Neural progenitor cell (in vitro differentiated cells): Measurements from ENCODE around the gene MRPL32. TPM values are rescaled to one million over a fixed set of nuclear protein-coding genes. Genes with fewer than 3 reads are reported as not detected.

Experiments
- DNase-seq: peaks from one replicate; pipeline ENCODE4 v3.0.0-alpha.2; 2016; ENCODE audit warnings: low spot score
- H2AFZ ChIP-seq: fragments of 200-600 bp; sonication (generic); replicated peaks from 2 replicates; pipeline ENCODE4 v1.6.1; 2016; ENCODE audit warnings: antibody characterized with exemption
- H3F3A ChIP-seq: fragments of 200-600 bp; sonication (generic); 2 replicates; pipeline ENCODE4 v1.6.1; 2016; ENCODE audit warnings: antibody characterized with exemption, low read depth
- H3K27ac ChIP-seq: fragments of 200-600 bp; sonication (generic); 2 replicates; pipeline ENCODE4 v1.5.1; 2016; ENCODE audit warnings: mild to moderate bottlenecking
- H3K27me3 ChIP-seq: fragments of 200-600 bp; sonication (generic); 2 replicates; pipeline ENCODE4 v1.6.1; 2016; ENCODE audit warnings: mild to moderate bottlenecking, moderate library complexity
- H3K36me3 ChIP-seq: fragments of 200-600 bp; sonication (generic); 2 replicates; pipeline ENCODE4 v1.5.1; 2016
- H3K4me1 ChIP-seq: fragments of 200-600 bp; sonication (generic); 2 replicates; pipeline ENCODE4 v1.6.1; 2016; ENCODE audit warnings: mixed run types
- H3K4me2 ChIP-seq: fragments of 200-600 bp; sonication (generic); 2 replicates; pipeline ENCODE4 v1.6.1; 2016
- H3K4me3 ChIP-seq: fragments of 200-600 bp; sonication (generic); 2 replicates; pipeline ENCODE4 v1.5.1; 2016
- H3K79me2 ChIP-seq: fragments of 200-600 bp; sonication (generic); 2 replicates; pipeline ENCODE4 v1.6.1; 2016; ENCODE audit warnings: low read depth
- H3K9ac ChIP-seq: fragments of 200-600 bp; sonication (generic); 2 replicates; pipeline ENCODE4 v1.6.1; 2016
- H3K9me3 ChIP-seq: fragments of 200-600 bp; sonication (generic); 2 replicates; pipeline ENCODE4 v1.5.1; 2016; ENCODE audit warnings: low read depth
- H4K20me1 ChIP-seq: fragments of 200-600 bp; sonication (generic); 2 replicates; pipeline ENCODE4 v1.6.1; 2016; ENCODE audit warnings: low read depth
- H3K27ac Mint-ChIP-seq: 3 replicates; pipeline ENCODE4 v1.8.0; 2021; ENCODE audit warnings: mixed read lengths
- H3K27me3 Mint-ChIP-seq: 2 replicates; pipeline ENCODE4 v1.8.0; 2022; ENCODE audit warnings: low read depth, mild to moderate bottlenecking, inconsistent platforms, moderate library complexity, mixed read lengths; ENCODE audit not compliant: insufficient read depth
- H3K36me3 Mint-ChIP-seq: 3 replicates; pipeline ENCODE4 v1.8.0; 2021; ENCODE audit warnings: mixed read lengths
- H3K4me1 Mint-ChIP-seq: 3 replicates; pipeline ENCODE4 v1.8.0; 2021; ENCODE audit warnings: mixed read lengths
- H3K4me3 Mint-ChIP-seq: 3 replicates; pipeline ENCODE4 v1.8.0; 2021; ENCODE audit warnings: mild to moderate bottlenecking, moderate library complexity, mixed read lengths
- H3K9me3 Mint-ChIP-seq: 3 replicates; pipeline ENCODE4 v1.8.0; 2020; ENCODE audit warnings: mixed read lengths
- EZH2 ChIP-seq: fragments of 200-600 bp; sonication (generic); IDR thresholded peaks from 2 replicates; pipeline ENCODE4 v1.6.1; 2017; ENCODE audit warnings: antibody characterized with exemption, mild to moderate bottlenecking, moderate library complexity
- EZH2phosphoT487 ChIP-seq: fragments of 200-600 bp; sonication (generic); IDR thresholded peaks from 2 replicates; pipeline ENCODE4 v1.6.1; 2017; ENCODE audit warnings: antibody characterized with exemption
- total RNA-seq: library from RNA; depleted of rRNA; stranded (reverse); fragments of >200 nt; gene quantifications from 2 replicates; pipeline ENCODE4 v1.2.3, GENCODE V29; 2015; ENCODE audit warnings: low replicate concordance
- TF ChIP-seq, protein P1 (sequence below): fragments of 200-600 bp; sonication (generic); IDR thresholded peaks from 2 replicates; pipeline ENCODE4 v1.5.1; 2017; ENCODE audit warnings: antibody characterized with exemption, mild to moderate bottlenecking

The MRPL32 gene
- total RNA-seq, 1 donor from 2014 or later = 133 TPM

DNA sequence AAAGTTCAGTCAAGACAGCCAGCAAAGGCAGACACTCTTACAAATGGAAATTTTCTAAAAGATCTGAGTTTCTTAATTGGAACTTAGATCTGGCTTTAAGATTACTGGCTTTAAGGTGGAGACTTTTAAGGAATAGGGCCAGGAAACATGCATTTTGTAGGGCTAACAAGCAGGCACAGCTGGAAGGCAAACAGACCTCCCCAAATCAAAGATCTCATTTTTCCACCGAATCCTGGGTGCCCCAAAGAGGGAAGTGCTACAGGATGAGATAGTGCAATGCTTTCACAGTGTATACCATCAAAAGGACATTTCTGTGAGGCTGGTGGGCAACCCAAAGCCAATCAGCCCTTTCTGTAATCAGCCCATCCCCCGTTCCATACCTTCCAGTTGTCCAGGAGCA, 27.4 kb downstream of the MRPL32 start:
- H3K36me3 ChIP-seq = peaks cover 8% of the 10 kb centered on the region
- no peak overlapping the region for H3K27ac Mint-ChIP-seq
- DNase-seq = no peak
- no peaks in the 10 kb centered on the region for H3K4me1 Mint-ChIP-seq
- no peak for TF ChIP-seq EZH2
- no peak for TF ChIP-seq EZH2phosphoT487
- TF ChIP-seq, protein P1, sequence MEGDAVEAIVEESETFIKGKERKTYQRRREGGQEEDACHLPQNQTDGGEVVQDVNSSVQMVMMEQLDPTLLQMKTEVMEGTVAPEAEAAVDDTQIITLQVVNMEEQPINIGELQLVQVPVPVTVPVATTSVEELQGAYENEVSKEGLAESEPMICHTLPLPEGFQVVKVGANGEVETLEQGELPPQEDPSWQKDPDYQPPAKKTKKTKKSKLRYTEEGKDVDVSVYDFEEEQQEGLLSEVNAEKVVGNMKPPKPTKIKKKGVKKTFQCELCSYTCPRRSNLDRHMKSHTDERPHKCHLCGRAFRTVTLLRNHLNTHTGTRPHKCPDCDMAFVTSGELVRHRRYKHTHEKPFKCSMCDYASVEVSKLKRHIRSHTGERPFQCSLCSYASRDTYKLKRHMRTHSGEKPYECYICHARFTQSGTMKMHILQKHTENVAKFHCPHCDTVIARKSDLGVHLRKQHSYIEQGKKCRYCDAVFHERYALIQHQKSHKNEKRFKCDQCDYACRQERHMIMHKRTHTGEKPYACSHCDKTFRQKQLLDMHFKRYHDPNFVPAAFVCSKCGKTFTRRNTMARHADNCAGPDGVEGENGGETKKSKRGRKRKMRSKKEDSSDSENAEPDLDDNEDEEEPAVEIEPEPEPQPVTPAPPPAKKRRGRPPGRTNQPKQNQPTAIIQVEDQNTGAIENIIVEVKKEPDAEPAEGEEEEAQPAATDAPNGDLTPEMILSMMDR = no peak
- peaks cover 29% of the 10 kb centered on the region for H3K9me3 Mint-ChIP-seq
- H3K36me3 Mint-ChIP-seq = no peaks in the 10 kb centered on the region
- no peaks in the 10 kb centered on the region for H3K79me2 ChIP-seq
- no peak overlapping the region for H3K4me2 ChIP-seq
- H3K27me3 Mint-ChIP-seq = peaks cover 4% of the 10 kb centered on the region
- no peak overlapping the region for H3K4me3 ChIP-seq
- peaks cover 20% of the 10 kb centered on the region for H3K9me3 ChIP-seq
- H3K27ac ChIP-seq = no peak overlapping the region
- no peaks in the 10 kb centered on the region for H3K27me3 ChIP-seq
- no peaks in the 10 kb centered on the region for H4K20me1 ChIP-seq
- no peaks in the 10 kb centered on the region for H3F3A ChIP-seq
- H3K4me3 Mint-ChIP-seq = no peak overlapping the region
- no peak overlapping the region for H3K9ac ChIP-seq
- no peak overlapping the region for H2AFZ ChIP-seq
- no peaks in the 10 kb centered on the region for H3K4me1 ChIP-seq

DNA sequence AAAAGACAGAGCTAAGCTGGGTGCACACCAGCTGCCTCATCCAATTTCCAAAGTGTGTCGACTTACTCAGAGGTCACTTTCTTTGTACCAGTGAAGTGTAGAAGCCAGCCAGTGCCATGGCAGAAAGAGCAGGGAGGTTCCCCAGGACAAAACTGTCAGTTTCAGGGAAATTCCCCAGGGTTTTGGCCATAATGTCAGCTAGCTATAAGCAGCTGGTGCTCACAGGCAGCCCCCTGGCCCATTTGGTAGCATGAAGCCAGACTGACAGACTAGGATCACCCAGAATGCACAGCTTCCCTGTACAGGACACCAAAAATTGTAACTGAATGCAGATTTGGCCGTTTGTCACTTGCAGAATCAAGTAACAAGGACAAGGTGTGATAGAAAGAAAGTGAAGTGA, 28.6 kb downstream of the MRPL32 start:
- Histone ChIP-seq H3K4me2 (no peak overlapping the region), H3K36me3 (peaks cover 8% of the 10 kb centered on the region), H3K27ac (no peak overlapping the region), H2AFZ (no peak overlapping the region), H3K4me3 (no peak overlapping the region), H3K9ac (no peak overlapping the region), H3K79me2 (no peaks in the 10 kb centered on the region), H3K4me1 (no peaks in the 10 kb centered on the region), H3K27me3 (no peaks in the 10 kb centered on the region), H4K20me1 (no peaks in the 10 kb centered on the region), H3K9me3 (peaks cover 16% of the 10 kb centered on the region), H3F3A (no peaks in the 10 kb centered on the region)
- no peak for DNase-seq
- Mint-ChIP-seq H3K4me3 (no peak overlapping the region), H3K4me1 (no peaks in the 10 kb centered on the region), H3K36me3 (no peaks in the 10 kb centered on the region), H3K27ac (no peak overlapping the region), H3K9me3 (peaks cover 26% of the 10 kb centered on the region), H3K27me3 (peaks cover 4% of the 10 kb centered on the region)
- TF ChIP-seq, protein P1 = no peak
- TF ChIP-seq EZH2 (no peak), EZH2phosphoT487 (no peak)

DNA sequence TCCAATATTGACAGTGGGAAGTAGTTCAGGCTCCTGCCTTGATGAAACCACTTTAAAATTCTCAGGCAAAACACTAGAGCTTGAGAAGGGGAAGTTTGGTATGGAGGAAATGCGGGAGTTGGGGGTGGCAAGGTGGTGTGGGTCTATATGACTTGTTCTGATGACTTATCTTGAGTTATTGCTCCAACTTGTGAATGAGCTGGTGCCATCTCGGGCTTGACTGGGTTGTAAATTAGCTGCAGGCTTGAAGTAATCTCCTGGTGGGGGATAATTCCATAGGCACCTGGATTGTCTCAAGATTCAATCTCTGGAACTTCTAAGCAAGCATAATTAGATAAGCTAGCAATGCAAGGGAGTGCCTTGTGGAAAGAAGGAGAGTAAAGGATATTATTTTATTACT, 29.0 kb downstream of the MRPL32 start:
- H3F3A ChIP-seq = no peaks in the 10 kb centered on the region
- H3K79me2 ChIP-seq = no peaks in the 10 kb centered on the region
- DNase-seq = no peak
- H2AFZ ChIP-seq = no peak overlapping the region
- H3K4me2 ChIP-seq = no peak overlapping the region
- peaks cover 7% of the 10 kb centered on the region for H3K36me3 ChIP-seq
- no peak overlapping the region for H3K4me3 ChIP-seq
- Mint-ChIP-seq H3K4me3 (no peak overlapping the region), H3K27me3 (peaks cover 4% of the 10 kb centered on the region), H3K4me1 (no peaks in the 10 kb centered on the region), H3K9me3 (peaks cover 26% of the 10 kb centered on the region), H3K36me3 (no peaks in the 10 kb centered on the region), H3K27ac (no peak overlapping the region)
- H3K27me3 ChIP-seq = no peaks in the 10 kb centered on the region
- H3K27ac ChIP-seq = no peak overlapping the region
- H3K9ac ChIP-seq = no peak overlapping the region
- H3K4me1 ChIP-seq = no peaks in the 10 kb centered on the region
- H3K9me3 ChIP-seq = peaks cover 14% of the 10 kb centered on the region
- TF ChIP-seq, protein P1 = no peak
- TF ChIP-seq EZH2phosphoT487 (no peak), EZH2 (no peak)
- H4K20me1 ChIP-seq = no peaks in the 10 kb centered on the region
